Dedifferentiated amniotic fluid mesenchymal stem cell (primary cell): ENCODE data around the gene FCHSD2.
"Not testable (repeated sequence)": the region's sequence is repeated elsewhere in the genome, so short reads cannot be mapped to it uniquely, and the experiment has no call there.

ENCODE experiments used
- DNase-seq: peaks from one replicate; pipeline ENCODE4 v3.0.0-alpha.2; 2016; ENCODE audit errors: extremely low spot score

The FCHSD2 gene

DNA sequence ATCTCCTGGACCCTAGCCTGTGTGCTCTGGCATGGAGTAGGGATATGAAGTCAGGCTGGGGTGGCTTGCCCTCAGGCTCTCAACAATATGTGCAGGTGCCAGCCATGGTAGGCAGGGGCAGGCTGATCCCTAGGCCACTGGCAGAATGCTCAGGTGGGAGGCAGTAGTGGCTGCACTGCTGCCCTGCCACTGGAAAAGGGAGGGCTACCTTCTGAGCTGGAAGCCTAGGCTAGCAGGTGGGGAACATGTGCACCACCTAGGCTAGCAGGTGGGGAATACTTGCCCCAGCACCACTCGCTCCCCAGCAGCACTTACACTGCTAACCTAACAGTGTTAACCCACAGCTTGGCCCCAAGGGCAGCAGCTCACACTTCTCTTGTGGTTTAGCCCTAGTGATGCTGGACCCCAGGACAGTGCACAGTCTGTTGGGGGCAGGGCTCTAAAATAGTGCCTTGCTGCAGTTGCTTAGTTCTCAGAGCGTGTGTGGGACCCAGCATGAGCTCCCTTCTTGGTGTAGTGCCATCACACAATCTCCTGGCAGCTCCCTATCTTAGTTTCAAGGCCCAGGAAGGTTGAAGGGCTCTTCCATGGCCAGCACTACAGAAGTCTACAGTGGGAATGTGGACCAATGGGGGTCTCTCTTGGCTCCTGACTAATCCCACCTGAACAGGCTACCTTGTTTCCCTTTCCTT is 130.8 kb downstream of the FCHSD2 start:
- no peak for DNase-seq

DNA sequence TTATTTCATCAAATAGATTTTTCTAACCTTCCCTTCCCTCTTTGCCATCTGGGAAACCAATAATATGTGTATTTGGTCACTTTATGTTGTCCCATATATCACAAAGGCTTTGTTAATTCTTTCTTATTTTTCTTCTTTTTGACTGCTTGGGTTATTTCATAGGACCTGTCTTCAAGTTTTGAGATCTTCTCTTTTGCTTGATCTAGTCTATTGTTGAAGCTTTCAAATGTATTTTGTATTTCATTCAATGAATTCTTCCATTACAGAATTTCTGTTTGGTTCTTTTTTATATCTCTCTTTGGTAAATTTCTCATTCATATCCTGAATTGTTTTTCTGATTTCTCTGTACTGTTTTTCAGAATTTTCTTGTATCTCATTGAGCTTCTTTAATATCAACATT is 132.1 kb downstream of the FCHSD2 start:
- DNase-seq, result no peak

DNA sequence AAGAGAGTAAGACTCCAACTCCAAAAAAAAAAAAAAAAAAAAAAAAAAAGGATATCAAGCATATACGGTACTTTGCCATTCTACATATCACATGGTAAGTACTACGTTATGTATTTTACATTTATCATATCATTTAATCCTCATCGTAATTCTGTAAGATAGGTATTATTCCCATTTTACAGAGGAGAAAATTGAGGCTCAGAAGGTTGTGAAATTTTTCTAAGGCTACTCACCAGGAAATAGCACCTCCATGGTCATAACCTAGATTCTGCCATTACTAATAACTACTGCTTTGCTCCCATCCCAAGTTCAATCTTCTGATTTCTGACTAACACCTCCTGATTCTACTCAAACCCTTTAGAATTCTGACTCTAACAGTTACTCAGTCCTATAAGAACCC is 138.0 kb downstream of the FCHSD2 start:
- no peak for DNase-seq

DNA sequence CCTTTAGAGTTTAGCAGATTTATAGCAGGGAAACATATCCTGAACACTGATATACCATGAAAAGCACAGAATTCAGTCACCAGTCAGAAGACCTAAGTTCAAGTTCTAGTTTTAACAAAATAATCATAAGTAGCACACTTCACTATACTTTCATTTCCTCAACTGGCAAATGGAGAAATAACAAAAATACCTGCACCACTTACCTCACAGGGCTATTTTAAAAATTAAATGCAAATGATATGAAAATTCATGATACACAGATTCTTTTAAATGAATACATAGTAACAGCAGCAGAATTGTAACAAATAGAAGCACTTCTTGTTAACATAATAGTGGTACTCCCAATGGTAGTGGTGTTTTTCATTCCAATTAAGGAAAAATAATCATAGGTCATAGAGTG is 139.0 kb downstream of the FCHSD2 start:
- no peak for DNase-seq

DNA sequence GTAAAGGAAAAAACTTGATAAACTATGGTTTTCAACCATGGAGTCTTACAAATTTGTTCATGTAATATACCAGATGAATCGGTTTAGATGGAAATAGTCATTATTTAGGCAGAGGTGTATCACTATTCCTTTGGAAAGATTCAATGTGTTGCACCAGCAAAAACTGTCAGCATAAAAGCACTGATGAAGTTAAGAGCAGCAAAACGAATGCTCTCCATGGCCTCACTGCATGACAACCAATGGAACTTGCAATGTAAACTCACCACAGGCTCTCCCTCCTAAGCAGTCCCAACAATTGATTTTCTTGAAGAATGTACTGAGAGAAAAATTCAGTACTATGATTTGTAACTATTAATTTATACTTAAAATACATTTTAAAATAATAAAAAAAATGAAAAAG is 139.9 kb downstream of the FCHSD2 start:
- no peak for DNase-seq

DNA sequence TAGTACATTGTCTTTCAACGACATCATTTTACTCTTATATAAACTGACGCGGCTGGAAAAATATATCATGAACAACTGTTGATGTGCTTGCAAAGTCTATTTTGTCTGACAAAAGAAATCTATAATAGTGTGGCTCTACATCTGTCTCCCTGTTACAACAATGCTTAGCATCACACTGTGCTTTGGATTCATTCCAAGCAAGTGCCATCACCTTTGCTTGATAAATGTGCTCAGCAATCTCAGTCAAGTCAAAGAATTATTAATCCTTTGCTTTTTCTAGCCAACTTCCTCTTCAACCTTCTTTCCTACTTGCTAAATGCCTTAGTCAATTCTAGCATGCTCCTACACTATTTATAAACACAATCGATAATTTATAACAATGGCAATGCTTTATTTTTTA is 140.5 kb downstream of the FCHSD2 start:
- no peak for DNase-seq

DNA sequence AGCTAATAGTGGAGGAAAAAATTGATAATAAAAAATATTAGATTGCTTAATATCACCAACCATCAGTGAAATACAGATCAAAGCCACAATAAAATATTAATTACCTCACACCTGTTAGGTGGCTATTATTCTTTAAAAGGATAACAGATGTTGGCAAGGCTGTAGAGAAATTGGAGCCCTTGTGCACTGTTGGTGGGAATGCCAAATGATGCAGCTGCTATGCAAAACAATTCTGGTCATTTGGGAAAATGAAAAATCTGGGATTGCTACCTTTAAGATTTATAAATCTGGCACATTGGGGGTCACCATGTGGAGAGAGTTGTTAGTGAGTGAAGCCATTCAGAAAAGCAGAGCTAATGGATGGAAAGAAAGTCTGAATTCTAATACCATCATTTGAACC is 143.4 kb downstream of the FCHSD2 start:
- DNase-seq, result no peak

DNA sequence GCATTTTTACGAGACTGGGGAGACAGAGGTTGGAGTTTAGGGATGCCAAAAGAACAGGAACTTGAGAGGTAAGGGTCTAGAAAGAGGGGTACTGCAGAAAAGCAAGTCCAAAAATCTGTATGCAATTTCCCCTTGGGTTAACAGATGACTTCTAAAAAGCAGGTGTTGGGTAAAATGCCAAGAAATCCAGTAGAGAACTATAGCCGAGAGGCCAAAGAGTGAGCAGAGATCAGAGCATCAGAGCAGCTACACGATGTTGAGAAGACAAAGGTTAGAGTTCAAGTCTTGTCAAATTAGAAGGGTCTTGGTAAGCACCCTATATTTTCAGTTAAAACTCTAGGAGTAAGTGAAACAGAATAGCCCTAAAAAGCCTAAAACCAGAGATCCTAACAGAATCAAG is 145.2 kb downstream of the FCHSD2 start:
- no peak for DNase-seq

DNA sequence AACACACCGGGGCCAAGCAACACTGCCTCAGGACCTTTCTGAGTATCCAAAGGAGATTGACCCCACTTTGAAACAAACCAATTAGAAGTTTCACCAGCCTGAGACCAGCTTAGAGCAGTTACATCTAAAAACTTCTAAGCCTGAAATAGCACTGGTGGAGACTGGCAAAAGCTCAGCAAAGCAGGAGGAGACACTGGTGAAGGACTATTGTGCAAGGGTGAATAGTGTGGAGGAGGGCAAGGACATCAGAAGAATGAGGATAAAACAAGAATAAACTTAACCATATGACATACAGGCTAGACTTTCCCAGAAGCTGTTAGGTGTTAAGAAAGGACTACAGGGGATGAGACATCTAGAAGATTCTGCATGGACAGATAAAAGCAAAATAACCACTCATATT is 152.4 kb downstream of the FCHSD2 start:
- DNase-seq, result no peak

DNA sequence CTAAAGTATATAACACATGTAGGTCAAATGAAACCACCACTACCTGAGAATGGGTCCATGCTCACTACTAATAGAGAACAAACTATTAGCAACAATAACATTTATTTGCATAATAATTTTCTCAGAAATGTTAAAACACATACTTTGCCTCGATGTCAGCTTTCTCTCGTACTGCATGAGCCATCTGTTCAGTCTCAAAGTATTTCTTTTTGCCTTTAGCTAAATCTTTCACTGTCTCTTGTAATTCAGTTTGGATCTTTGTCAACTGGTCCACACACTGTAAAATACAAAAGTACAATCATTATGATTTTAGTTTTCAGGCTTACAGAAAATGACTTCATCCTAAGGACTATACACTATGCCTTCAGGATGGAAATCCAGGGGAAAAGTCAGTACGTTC is 153.3 kb downstream of the FCHSD2 start:
- peak; percentile 27 for DNase-seq

DNA sequence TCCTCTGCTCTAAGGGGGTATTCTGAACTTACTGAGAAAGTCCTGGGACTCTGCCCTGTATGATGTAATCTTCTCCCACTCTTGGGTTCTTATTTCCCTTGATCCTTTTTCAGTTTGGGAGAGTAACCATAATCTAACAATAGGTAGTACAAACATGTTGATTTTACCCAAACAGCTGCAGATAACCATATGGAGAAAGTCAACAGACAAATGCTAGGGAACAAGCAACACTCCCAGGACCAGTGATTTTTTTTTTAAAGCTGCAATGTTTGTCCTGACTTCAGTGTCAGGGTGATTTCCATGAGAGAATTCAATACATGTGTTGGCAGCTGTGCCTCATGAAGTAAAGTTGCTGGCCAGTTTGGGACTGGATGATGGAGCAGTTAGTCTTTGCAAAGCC is 156.5 kb downstream of the FCHSD2 start:
- DNase-seq, result peak; percentile 24

DNA sequence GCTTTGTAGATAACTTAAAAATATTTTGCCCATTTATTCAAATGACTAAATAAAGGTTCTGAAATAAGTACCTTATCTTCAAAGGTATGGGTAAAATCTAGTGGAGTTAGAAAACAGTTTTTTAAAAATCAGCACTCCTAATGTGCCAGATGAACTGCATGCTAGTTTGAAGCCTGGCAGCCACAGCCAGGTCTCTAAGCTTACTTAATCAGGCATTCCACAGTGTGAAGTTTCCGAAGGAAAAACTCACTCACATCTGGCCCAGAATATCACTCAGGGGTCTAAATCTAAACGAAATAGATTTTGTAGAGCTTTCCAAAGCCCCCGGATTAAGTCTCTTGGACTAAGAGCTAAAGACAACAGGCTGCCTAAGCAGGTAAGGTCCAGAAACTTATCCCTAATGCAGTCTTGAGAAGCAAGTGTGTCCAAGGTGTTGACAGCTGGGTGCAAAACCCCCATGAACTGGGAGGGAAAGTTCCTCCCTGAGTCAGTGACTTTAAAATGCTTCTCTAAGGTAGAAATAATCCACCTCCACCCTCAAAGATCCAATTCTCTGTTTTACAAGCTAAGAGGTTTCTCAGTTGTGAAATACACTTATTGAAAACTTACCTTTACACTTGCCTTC is 157.6 kb downstream of the FCHSD2 start:
- no peak for DNase-seq

DNA sequence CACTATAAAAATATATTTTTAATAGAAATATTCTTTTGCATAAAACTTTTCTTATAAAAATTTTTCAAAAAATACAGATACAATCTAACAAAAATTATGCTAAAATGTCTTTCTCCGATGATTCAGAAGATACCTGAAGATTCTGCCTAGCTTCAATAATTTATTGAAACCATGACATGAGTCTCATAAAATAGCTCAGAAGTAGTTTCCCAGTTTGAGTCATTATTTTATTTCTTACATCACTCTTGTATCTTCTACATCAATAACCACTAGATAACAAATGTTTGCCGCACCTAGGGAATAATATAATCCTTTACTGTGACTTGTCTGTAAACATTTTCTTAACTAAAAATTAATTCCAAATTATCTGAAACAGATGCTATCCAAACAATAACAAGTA is 158.6 kb downstream of the FCHSD2 start:
- no peak for DNase-seq

DNA sequence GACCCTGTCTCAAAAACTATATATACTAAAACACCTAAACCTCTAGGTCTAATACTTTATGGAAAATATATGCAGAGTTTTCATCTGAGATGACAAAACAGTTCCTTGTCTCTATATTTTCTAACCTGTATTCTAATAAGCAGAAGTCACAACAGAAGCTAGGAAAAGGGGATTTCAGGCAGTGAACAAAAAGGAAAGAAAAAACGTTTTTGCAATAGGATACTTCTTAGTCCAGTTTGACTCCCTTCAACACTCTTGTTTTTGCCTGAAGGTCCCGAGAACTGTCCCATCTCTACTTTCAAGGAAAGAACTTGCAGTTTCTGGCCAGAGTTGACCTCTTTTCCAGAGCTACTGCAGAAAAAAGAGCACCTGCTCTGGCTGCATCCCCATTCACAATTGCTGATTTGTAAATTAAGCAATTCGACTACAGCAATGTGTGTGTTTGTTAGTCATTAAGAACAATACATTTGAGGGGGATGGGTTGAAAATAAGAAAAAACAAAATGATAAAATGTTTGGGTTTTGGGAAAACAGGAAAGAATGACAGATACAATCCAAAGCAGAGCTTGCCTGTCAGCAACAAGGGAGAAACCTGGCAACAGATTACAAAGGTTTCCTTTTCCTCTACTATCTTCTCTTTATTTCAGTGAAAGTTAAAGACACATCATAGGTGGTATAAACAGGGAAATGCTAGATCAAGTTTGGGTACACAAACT is 160.0 kb downstream of the FCHSD2 start:
- DNase-seq, result no peak

DNA sequence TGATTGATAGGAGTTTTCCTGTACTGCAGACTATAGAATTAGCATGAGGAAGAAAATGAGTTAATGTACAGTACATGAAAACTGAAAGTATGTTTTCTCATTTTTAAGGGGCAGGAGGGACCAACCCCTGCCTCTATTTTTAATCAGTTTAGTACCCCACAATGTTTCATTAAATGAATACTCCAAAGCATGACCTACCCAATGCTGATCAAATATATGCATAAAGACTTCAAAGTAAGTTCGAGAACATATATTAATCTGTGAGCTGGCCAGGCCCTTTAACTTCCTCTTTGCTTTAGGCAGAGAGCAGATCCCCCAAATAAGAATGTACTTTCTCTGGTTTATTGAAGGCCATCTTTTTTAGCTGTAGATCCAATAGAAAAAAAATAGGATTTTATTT is 161.0 kb downstream of the FCHSD2 start:
- DNase-seq, result no peak

DNA sequence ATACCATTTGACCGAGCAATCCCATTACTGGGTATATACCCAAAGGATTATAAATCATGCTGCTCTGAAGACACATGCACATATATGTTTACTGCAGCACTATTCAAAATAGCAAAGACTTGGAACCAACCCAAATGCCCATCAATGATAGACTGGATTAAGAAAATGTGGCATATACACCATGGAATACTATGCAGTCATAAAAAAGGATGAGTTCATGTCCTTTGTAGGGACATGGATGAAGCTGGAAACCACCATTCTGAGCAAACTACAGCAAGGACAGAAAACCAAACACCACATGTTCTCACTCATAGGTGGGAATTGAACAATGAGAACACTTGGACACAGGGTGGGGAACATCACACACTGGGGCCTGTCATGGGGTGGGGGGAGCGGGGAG is 164.3 kb downstream of the FCHSD2 start:
- not testable (repeated sequence) for DNase-seq

DNA sequence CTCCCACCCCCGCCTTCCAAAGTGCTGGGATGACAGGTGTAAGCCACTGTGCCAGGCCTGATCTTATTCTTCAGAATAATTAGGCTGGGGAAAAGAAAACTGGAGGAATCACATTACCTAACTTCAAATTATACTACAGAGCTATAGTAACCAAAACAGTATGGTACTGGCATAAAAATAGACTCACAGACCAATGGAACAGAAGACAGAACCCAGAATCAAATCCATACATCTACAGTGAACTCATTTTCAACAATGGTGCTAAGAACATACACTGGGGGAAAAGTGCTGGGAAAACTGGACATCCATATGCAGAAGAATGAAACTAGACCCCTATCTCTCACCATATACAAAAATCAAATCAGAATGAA is 165.6 kb downstream of the FCHSD2 start:
- DNase-seq, result not testable (repeated sequence)

DNA sequence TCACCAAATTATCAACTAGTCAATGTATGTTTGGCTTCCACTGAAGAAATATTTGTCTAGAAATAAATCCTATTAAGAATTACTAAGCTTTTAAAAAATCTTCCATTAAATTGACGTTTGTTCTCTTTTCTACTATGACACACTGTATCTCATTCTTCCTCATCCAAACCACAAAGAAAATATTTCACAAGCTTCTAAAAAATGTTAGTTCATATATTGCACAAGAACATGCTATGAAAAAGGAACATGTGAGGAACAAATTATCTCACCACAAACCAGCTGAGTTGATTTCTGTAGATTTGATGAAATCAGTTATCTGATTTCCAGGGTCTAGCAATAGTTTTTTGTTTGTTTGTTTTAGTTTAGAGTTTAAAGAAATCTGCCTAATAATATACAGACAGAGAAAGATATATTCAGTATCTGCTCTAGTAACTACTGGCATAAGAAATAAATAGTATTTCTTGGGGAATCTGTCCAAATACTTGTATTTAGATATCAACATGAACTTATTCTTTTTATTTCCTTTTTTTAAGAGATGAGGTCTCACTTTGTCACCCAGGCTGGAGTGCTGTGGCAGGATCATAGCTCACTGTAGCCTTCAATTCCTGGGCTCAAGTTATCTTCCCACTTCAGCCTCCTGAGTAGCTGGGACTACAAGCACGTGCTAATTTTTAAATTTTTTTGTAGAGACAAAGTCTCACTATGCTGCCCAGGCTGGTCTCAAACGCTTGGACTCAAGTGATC is 166.2 kb downstream of the FCHSD2 start:
- DNase-seq, result peak; percentile 96

DNA sequence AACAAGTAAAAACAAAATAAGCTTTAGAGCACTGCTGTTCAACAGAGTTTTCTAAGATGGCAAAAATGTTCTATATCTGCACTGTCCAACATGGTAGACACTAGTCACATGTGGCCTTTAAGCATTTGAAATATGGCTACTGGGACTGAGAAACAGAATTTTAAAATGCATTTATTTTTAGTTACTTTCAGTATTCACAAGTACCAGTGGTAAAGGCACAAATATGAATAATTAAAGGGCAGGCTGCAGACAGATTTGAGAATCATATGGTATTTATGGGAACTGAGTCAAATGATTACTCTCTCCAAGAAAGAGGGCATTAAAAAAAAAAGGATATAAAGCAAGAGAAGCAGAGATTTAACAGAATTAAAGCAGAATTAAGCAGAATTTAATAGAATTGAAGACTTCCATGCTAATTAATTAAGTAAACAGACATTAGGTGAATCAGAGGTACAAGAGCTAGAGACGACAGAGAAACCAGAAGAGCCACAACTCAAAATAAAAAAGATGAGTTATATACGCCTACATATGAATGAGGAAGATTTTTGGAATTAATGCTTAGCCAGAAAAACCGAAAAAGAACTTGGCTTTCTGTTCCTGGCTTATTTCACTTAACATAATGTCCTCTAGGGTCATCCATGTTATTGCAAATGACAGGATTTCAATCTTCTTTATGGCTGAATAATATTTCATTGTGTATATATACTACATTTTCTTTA is 167.5 kb downstream of the FCHSD2 start:
- DNase-seq, result no peak

DNA sequence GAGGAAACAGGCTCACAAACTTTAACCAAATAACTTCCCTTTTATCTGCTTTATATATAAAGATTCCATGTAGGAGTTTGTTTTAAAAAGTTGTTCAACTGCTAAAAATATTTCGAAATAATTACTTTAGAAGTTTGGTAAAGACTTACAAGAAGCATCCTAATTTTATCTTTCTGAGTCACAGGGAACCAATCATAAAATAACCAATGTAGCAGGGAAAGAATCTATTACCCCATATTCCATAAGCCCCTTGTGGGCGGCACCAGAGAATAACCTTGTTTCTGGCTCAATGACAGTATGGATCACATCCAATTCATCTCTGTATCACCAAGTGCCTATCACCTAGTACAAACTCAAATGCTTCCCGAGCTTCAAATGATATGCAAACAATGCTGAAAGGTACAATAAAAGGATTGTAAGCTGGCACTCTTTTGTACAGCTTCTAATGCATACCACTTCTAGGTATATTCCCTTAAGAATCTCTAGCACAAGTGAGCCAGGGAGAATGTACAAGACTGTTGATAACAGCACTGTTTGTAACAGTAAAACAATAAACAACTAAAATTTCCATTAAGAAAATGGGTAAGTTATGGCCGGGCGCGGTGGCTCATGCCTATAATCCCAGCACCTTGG is 169.5 kb downstream of the FCHSD2 start:
- peak; percentile 42 for DNase-seq

DNA sequence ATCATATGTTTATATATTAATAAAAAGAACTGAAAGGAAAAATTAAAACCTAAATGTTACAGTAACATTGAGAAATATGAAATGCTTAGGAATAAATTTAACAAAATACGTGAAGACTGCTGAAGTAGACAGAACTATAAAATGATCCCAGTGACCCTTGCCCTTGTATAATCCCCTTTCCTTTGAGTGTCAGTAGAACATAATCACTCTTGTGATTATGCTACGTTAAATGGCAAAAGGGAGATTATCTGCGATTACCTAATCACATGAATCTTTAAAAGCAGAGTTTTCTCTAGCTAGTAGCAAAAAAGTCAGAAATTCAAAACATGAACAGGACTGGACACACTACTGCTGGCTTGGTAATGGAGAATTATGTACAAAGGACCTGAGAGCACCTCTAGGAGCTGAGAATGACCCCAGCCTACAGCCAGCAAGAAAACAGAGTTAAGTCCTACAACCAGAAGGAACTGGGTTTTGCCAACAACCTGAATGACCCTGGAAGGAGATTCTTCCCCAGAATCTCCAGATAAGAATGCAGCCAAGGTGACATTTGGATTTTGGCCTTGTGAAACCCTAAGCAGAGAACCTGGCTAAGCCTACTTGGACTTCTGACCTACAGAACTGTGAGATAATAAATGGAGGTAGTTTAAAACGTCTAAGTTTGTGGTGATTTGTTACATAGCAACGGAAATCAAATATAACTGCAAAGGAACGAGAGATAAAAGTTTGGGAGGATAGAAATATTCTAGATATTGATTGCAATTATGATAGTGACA is 170.7 kb downstream of the FCHSD2 start:
- DNase-seq, result no peak
